DND-41 (cell line): ENCODE results near the gene RAB11FIP3.
"Not testable (repeated sequence)": the region's sequence is repeated elsewhere in the genome, so short reads cannot be mapped to it uniquely, and the experiment has no call there.

ENCODE experiments used
- ATAC-seq: fragments of 200-7000 bp; cut with Tn5 transposase; 3 replicates; pipeline ENCODE4 v1.9.1; 2021; ENCODE audit warnings: low read depth; ENCODE audit not compliant: insufficient read depth
- DNase-seq: peaks from one replicate; pipeline ENCODE4 v3.0.0-alpha.2; 2020
- H2AFZ ChIP-seq: 2 replicates; pipeline ENCODE4 v1.6.0; 2012; ENCODE audit warnings: low read depth, low read length
- H3K27ac ChIP-seq: 2 replicates; pipeline ENCODE4 v1.5.1; 2012; ENCODE audit warnings: low read length, inconsistent platforms
- H3K27me3 ChIP-seq: fragments of 200-600 bp; sonication (generic); 2 replicates; pipeline ENCODE4 v1.6.0; 2012; ENCODE audit warnings: low read length, mild to moderate bottlenecking, inconsistent platforms; ENCODE audit not compliant: insufficient read depth, poor library complexity
- H3K36me3 ChIP-seq: 2 replicates; pipeline ENCODE4 v1.5.1; 2012; ENCODE audit warnings: low read length, inconsistent platforms; ENCODE audit not compliant: insufficient read depth
- H3K4me1 ChIP-seq: 2 replicates; pipeline ENCODE4 v1.5.1; 2012; ENCODE audit warnings: mild to moderate bottlenecking, low read length; ENCODE audit not compliant: insufficient read depth
- H3K4me2 ChIP-seq: 2 replicates; pipeline ENCODE4 v1.6.0; 2012; ENCODE audit warnings: mild to moderate bottlenecking, moderate library complexity, low read length, inconsistent platforms; ENCODE audit not compliant: insufficient read depth
- H3K4me3 ChIP-seq, 2 experiments: fragments of 200-600 bp in 1 of 2; shearing (Covaris generic) in 1 of 2; 2 replicates each; pipeline ENCODE4 v1.5.1; 2012 to 2016; ENCODE audit warnings: inconsistent platforms in 2 of 2, low read length in 2 of 2, mild to moderate bottlenecking in 2 of 2, low read depth in 1 of 2, moderate library complexity in 1 of 2
- H3K79me2 ChIP-seq: 2 replicates; pipeline ENCODE4 v1.6.0; 2012; ENCODE audit warnings: low read length, inconsistent platforms; ENCODE audit not compliant: insufficient read depth
- H3K9ac ChIP-seq: 2 replicates; pipeline ENCODE4 v1.6.0; 2012; ENCODE audit warnings: low read depth, mild to moderate bottlenecking, inconsistent platforms, low read length, moderate library complexity
- H3K9me3 ChIP-seq: 2 replicates; pipeline ENCODE4 v1.5.1; 2012; ENCODE audit warnings: low read length, moderate library complexity, mild to moderate bottlenecking, inconsistent platforms; ENCODE audit not compliant: insufficient read depth, severe bottlenecking
- H4K20me1 ChIP-seq: 2 replicates; pipeline ENCODE4 v1.6.0; 2012; ENCODE audit warnings: low read length; ENCODE audit not compliant: insufficient read depth
- CTCF ChIP-seq: IDR thresholded peaks from 2 replicates; pipeline ENCODE4 v1.5.1; 2012; ENCODE audit warnings: borderline replicate concordance, low read length, moderate library complexity, mild to moderate bottlenecking; ENCODE audit not compliant: poor library complexity, severe bottlenecking; ENCODE audit errors: extremely low read depth
- EZH2 ChIP-seq: IDR thresholded peaks from 3 replicates; pipeline ENCODE4 v1.6.1; 2012; ENCODE audit warnings: borderline replicate concordance, low read depth, mild to moderate bottlenecking, moderate library complexity, low read length, inconsistent platforms; ENCODE audit not compliant: severe bottlenecking

The RAB11FIP3 gene

GRCh38 chr16:476039-476438, 50.6 kb downstream of the RAB11FIP3 start:
- H3K27me3 ChIP-seq = no peaks in the 10 kb centered on the region
- H3K9ac ChIP-seq = no peak overlapping the region
- TF ChIP-seq CTCF = no peak
- TF ChIP-seq EZH2 = no peak
- ATAC-seq (no peak), DNase-seq (no peak)
- H4K20me1 ChIP-seq = peaks cover 24% of the 10 kb centered on the region
- no peak overlapping the region for H3K4me2 ChIP-seq
- H2AFZ ChIP-seq = no peak overlapping the region
- H3K9me3 ChIP-seq = no peaks in the 10 kb centered on the region
- H3K4me1 ChIP-seq = no peaks in the 10 kb centered on the region
- H3K4me3 ChIP-seq = no peak overlapping the region
- H3K79me2 ChIP-seq = peaks cover 10% of the 10 kb centered on the region; the same call in 1 of the 2 replicates
- peaks cover 44% of the 10 kb centered on the region for H3K36me3 ChIP-seq
- no peak overlapping the region for H3K27ac ChIP-seq

- DNase-seq = no peak
- Histone ChIP-seq H3K9ac (no peak overlapping the region), H3K79me2 (peaks cover 7% of the 10 kb centered on the region; the same call in 1 of the 2 replicates), H3K4me1 (no peaks in the 10 kb centered on the region), H3K36me3 (peaks cover 39% of the 10 kb centered on the region), H3K9me3 (no peaks in the 10 kb centered on the region), H2AFZ (no peak overlapping the region), H3K4me2 (no peak overlapping the region), H3K27me3 (no peaks in the 10 kb centered on the region), H4K20me1 (peaks cover 22% of the 10 kb centered on the region), H3K27ac (no peak overlapping the region), H3K4me3 (no peak overlapping the region)
- TF ChIP-seq CTCF (no peak), EZH2 (no peak)
- no peak for ATAC-seq
Observed at GRCh38 chr16:477301-478157, 52.1 kb downstream of the RAB11FIP3 start.

GRCh38 chr16:478287-478686, 52.8 kb downstream of the RAB11FIP3 start:
- ATAC-seq, H3K27ac ChIP-seq, H3K4me2 ChIP-seq, H3K9me3 ChIP-seq, H3K4me1 ChIP-seq, H3K27me3 ChIP-seq, H3K79me2 ChIP-seq, DNase-seq, H3K9ac ChIP-seq, H2AFZ ChIP-seq, H3K4me3 ChIP-seq: not testable (repeated sequence)
- H4K20me1 ChIP-seq = peaks cover 24% of the 10 kb centered on the region
- H3K36me3 ChIP-seq = peaks cover 40% of the 10 kb centered on the region

- Histone ChIP-seq H2AFZ (no peak overlapping the region), H3K4me2 (no peak overlapping the region), H3K79me2 (no peaks in the 10 kb centered on the region; the same call in 1 of the 2 replicates), H3K4me1 (no peaks in the 10 kb centered on the region), H3K36me3 (peaks cover 41% of the 10 kb centered on the region), H4K20me1 (peaks cover 11% of the 10 kb centered on the region), H3K27ac (no peak overlapping the region), H3K27me3 (no peaks in the 10 kb centered on the region), H3K9ac (no peak overlapping the region), H3K4me3 (no peak overlapping the region), H3K9me3 (no peaks in the 10 kb centered on the region)
- no peak for ATAC-seq
- TF ChIP-seq CTCF (no peak), EZH2 (no peak)
- DNase-seq = no peak
Observed at GRCh38 chr16:482468-483185, 57.2 kb downstream of the RAB11FIP3 start.
